GM21576 (cell line): ENCODE results near the gene SPHKAP.
"Not testable (repeated sequence)": the region's sequence is repeated elsewhere in the genome, so short reads cannot be mapped to it uniquely, and the experiment has no call there.

Source experiments
- ATAC-seq: cut with Tn5 transposase; IDR thresholded peaks from one replicate; pipeline ENCODE4 v1.9.1; 2021; ENCODE audit warnings: mild to moderate bottlenecking, moderate library complexity; ENCODE audit not compliant: unreplicated experiment

SPHKAP gene

GRCh38 chr2:228104215-228104614 lies 77.3 kb downstream of the SPHKAP start:
- ATAC-seq, result no peak

GRCh38 chr2:228103379-228103778 lies 78.1 kb downstream of the SPHKAP start:
- no peak for ATAC-seq

- no peak for ATAC-seq
These were observed 78.5 kb downstream of the SPHKAP start for GRCh38 chr2:228102949-228103348.

- no peak for ATAC-seq
These were observed 87.0 kb downstream of the SPHKAP start for GRCh38 chr2:228094377-228094921.

GRCh38 chr2:228092056-228092455 lies 89.4 kb downstream of the SPHKAP start:
- ATAC-seq, result no peak

- no peak for ATAC-seq
These were observed 94.9 kb downstream of the SPHKAP start for GRCh38 chr2:228086561-228086960.

- no peak for ATAC-seq
These were observed 96.8 kb downstream of the SPHKAP start for GRCh38 chr2:228084717-228085116.

- no peak for ATAC-seq
These were observed 98.4 kb downstream of the SPHKAP start for GRCh38 chr2:228083131-228083530.

- ATAC-seq, result no peak
These were observed 98.9 kb downstream of the SPHKAP start for GRCh38 chr2:228082571-228082970.

GRCh38 chr2:228079194-228079593 lies 102.3 kb downstream of the SPHKAP start:
- no peak for ATAC-seq

- not testable (repeated sequence) for ATAC-seq
These were observed 104.8 kb downstream of the SPHKAP start for GRCh38 chr2:228076695-228077094.

GRCh38 chr2:228072669-228073068 lies 108.8 kb downstream of the SPHKAP start:
- no peak for ATAC-seq

GRCh38 chr2:228067309-228067708 lies 114.2 kb downstream of the SPHKAP start:
- no peak for ATAC-seq

GRCh38 chr2:228066126-228066798 lies 115.2 kb downstream of the SPHKAP start:
- ATAC-seq, result no peak

GRCh38 chr2:228065686-228066085 lies 115.8 kb downstream of the SPHKAP start:
- ATAC-seq, result no peak

GRCh38 chr2:228064796-228065315 lies 116.6 kb downstream of the SPHKAP start:
- no peak for ATAC-seq

- ATAC-seq, result no peak
These were observed 117.5 kb downstream of the SPHKAP start for GRCh38 chr2:228064024-228064423.

- no peak for ATAC-seq
These were observed 117.9 kb downstream of the SPHKAP start for GRCh38 chr2:228063558-228063957.

GRCh38 chr2:228059735-228060134 lies 121.8 kb downstream of the SPHKAP start:
- no peak for ATAC-seq

- no peak for ATAC-seq
These were observed 125.0 kb downstream of the SPHKAP start for GRCh38 chr2:228056293-228057097.

GRCh38 chr2:228048838-228049490 lies 132.5 kb downstream of the SPHKAP start:
- ATAC-seq, result peak; percentile 72
